Germinal center (tissue), 1 donor: ENCODE measurements around the gene ST6GAL1.
"Not testable (repeated sequence)": the region's sequence is repeated elsewhere in the genome, so short reads cannot be mapped to it uniquely, and the experiment has no call there.

Source experiments
- DNase-seq: peaks from one replicate; pipeline ENCODE4 v3.0.0; 2012; ENCODE audit warnings: mixed read lengths, low spot score

ST6GAL1 gene

GRCh38 chr3:187046033-187046432 lies 115.7 kb downstream of the ST6GAL1 start:
- no peak for DNase-seq

GRCh38 chr3:187049462-187050101 lies 119.3 kb downstream of the ST6GAL1 start:
- no peak for DNase-seq

GRCh38 chr3:187051066-187051465 lies 120.7 kb downstream of the ST6GAL1 start:
- no peak for DNase-seq

- DNase-seq = no peak
Measured at GRCh38 chr3:187051724-187052366, 121.5 kb downstream of the ST6GAL1 start.

- not testable (repeated sequence) for DNase-seq
Measured at GRCh38 chr3:187052427-187052826, 122.1 kb downstream of the ST6GAL1 start.

- DNase-seq = not testable (repeated sequence)
Measured at GRCh38 chr3:187054433-187054832, 124.1 kb downstream of the ST6GAL1 start.

- DNase-seq = not testable (repeated sequence)
Measured at GRCh38 chr3:187057803-187058202, 127.5 kb downstream of the ST6GAL1 start.

GRCh38 chr3:187061748-187062147 lies 131.4 kb downstream of the ST6GAL1 start:
- no peak for DNase-seq

GRCh38 chr3:187062526-187063177 lies 132.3 kb downstream of the ST6GAL1 start:
- no peak for DNase-seq

GRCh38 chr3:187063286-187064121 lies 133.2 kb downstream of the ST6GAL1 start:
- DNase-seq = no peak

- no peak for DNase-seq
Measured at GRCh38 chr3:187064210-187065115, 134.1 kb downstream of the ST6GAL1 start.

GRCh38 chr3:187066228-187066995 lies 136.1 kb downstream of the ST6GAL1 start:
- peak; percentile 79 for DNase-seq

GRCh38 chr3:187068787-187069186 lies 138.5 kb downstream of the ST6GAL1 start:
- no peak for DNase-seq

- DNase-seq = no peak
Measured at GRCh38 chr3:187069857-187070516, 139.7 kb downstream of the ST6GAL1 start.

GRCh38 chr3:187072102-187072501 lies 141.8 kb downstream of the ST6GAL1 start:
- peak; percentile 20 for DNase-seq

- DNase-seq = peak; percentile 55
Measured at GRCh38 chr3:187072511-187072910, 142.2 kb downstream of the ST6GAL1 start.

GRCh38 chr3:187073581-187074098 lies 143.3 kb downstream of the ST6GAL1 start:
- DNase-seq = no peak

- no peak for DNase-seq
Measured at GRCh38 chr3:187074846-187075245, 144.5 kb downstream of the ST6GAL1 start.

- DNase-seq = no peak
Measured at GRCh38 chr3:187076297-187076696, 146.0 kb downstream of the ST6GAL1 start.

- no peak for DNase-seq
Measured at GRCh38 chr3:187077085-187077484, 146.8 kb downstream of the ST6GAL1 start.
